Esophagus muscularis mucosa (tissue), 4 donors: ENCODE measurements around the gene PRPF38A.

Experiments
- EP300 ChIP-seq: sonication (generic); formaldehyde crosslinking; IDR thresholded peaks from one replicate; pipeline ENCODE4 v1.6.1; 2017; ENCODE audit warnings: antibody characterized with exemption
- POLR2A ChIP-seq: fragments of 450-650 bp; IDR thresholded peaks from one replicate; pipeline ENCODE4 v1.6.1; 2017; ENCODE audit warnings: antibody characterized with exemption, moderate library complexity, mild to moderate bottlenecking, low read depth
- POLR2AphosphoS5 ChIP-seq, 2 donors: sonication (generic); formaldehyde crosslinking; IDR thresholded peaks; one replicate each; pipeline ENCODE4 v1.6.1; 2017; ENCODE audit warnings: antibody characterized with exemption in 2 of 2
- TF ChIP-seq, protein P1 (sequence below), 3 experiments: fragments of 200-600 bp in 2 of 3; fragments of 450-650 bp in 1 of 3; sonication (generic) in 2 of 3; IDR thresholded peaks; one replicate each; pipeline ENCODE4 v1.5.1; 2017 to 2019; ENCODE audit warnings: antibody characterized with exemption in 3 of 3, mild to moderate bottlenecking in 2 of 3, moderate library complexity in 1 of 3

- no peak for TF ChIP-seq POLR2A
- TF ChIP-seq POLR2AphosphoS5 (IDR thresholded peaks at IDR 0.05) = no peak
- TF ChIP-seq, protein P1, sequence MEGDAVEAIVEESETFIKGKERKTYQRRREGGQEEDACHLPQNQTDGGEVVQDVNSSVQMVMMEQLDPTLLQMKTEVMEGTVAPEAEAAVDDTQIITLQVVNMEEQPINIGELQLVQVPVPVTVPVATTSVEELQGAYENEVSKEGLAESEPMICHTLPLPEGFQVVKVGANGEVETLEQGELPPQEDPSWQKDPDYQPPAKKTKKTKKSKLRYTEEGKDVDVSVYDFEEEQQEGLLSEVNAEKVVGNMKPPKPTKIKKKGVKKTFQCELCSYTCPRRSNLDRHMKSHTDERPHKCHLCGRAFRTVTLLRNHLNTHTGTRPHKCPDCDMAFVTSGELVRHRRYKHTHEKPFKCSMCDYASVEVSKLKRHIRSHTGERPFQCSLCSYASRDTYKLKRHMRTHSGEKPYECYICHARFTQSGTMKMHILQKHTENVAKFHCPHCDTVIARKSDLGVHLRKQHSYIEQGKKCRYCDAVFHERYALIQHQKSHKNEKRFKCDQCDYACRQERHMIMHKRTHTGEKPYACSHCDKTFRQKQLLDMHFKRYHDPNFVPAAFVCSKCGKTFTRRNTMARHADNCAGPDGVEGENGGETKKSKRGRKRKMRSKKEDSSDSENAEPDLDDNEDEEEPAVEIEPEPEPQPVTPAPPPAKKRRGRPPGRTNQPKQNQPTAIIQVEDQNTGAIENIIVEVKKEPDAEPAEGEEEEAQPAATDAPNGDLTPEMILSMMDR (IDR thresholded peaks at IDR 0.05) = no peak
- no peak for TF ChIP-seq EP300
Observed at GRCh38 chr1:52454779-52455178, 50.4 kb downstream of the PRPF38A start.
